ENCODE measurements around the gene LRCH1.

The LRCH1 gene

GRCh38 chr13:46782066-46782465 lies 229.1 kb downstream of the LRCH1 start:
- Histone ChIP-seq H3K79me1 (ENCODE audit: low read depth, low read length) (no peaks in the 10 kb centered on the region), H3K18ac (ENCODE audit: low read length) (no peak overlapping the region), H3K23ac (ENCODE audit: low read depth, low read length, poor library complexity) (no peak overlapping the region), H3K9me3 (replicated peaks in 1 of 2; ENCODE audit: control insufficient read depth in 2 of 2, insufficient read depth in 1 of 2, low read depth in 1 of 2, low read length in 2 of 2) (no peaks in the 10 kb centered on the region), H2BK120ac (ENCODE audit: low read depth, low read length) (no peak overlapping the region), H3K27me3 (ENCODE audit: control insufficient read depth in 3 of 3, insufficient read depth in 3 of 3, low read depth in 1 of 3, low read length in 3 of 3) (no peaks in the 10 kb centered on the region), H3K4me3 (ENCODE audit: low read length in 2 of 2) (no peak overlapping the region), H4K91ac (ENCODE audit: low read depth, low read length, poor library complexity) (no peak overlapping the region), H3K4ac (ENCODE audit: low read length) (no peak overlapping the region), H2BK15ac (ENCODE audit: low read length) (no peak overlapping the region), H3K4me1 (ENCODE audit: control insufficient read depth in 2 of 2, insufficient read depth in 1 of 2, low read depth in 1 of 2, low read length in 2 of 2) (no peaks in the 10 kb centered on the region), H2BK5ac (ENCODE audit: low read length) (no peak overlapping the region), H2AFZ (ENCODE audit: low read length) (no peak overlapping the region), H3K9ac (ENCODE audit: low read depth, low read length, poor library complexity) (no peak overlapping the region), H3K14ac (ENCODE audit: low read length) (no peak overlapping the region), H2AK5ac (ENCODE audit: low read depth, low read length) (no peak overlapping the region), H4K8ac (ENCODE audit: low read depth, low read length) (no peak overlapping the region), H3K4me2 (ENCODE audit: insufficient read depth, low read length, poor library complexity, severe bottlenecking) (no peak overlapping the region), H3K36me3 (replicated peaks in 1 of 2; ENCODE audit: control insufficient read depth in 2 of 2, insufficient read depth in 2 of 2, low read length in 2 of 2) (peaks cover 5 to 99% of the 10 kb centered on the region in 2 donors), H3K27ac (replicated peaks; ENCODE audit: low read length) (no peak overlapping the region), H2BK12ac (ENCODE audit: low read length) (no peak overlapping the region)
- no peak for DNase-seq (ENCODE audit: low spot score)
- no CpG with 5 or more reads among the region's 1 CpG for WGBS, 2 donors (ENCODE audit: extremely low coverage in 2 of 2, insufficient read length in 2 of 2, insufficient replicate concordance in 1 of 2)

- no peaks in the 10 kb centered on the region for H3K4me1 ChIP-seq (ENCODE audit: control insufficient read depth in 2 of 2, insufficient read depth in 1 of 2, low read depth in 1 of 2, low read length in 2 of 2)
- no peak overlapping the region for H3K23ac ChIP-seq (ENCODE audit: low read depth, low read length, poor library complexity)
- peaks cover 5 to 99% of the 10 kb centered on the region in 2 donors for H3K36me3 ChIP-seq (replicated peaks in 1 of 2; ENCODE audit: control insufficient read depth in 2 of 2, insufficient read depth in 2 of 2, low read length in 2 of 2)
- no peak overlapping the region for H3K18ac ChIP-seq (ENCODE audit: low read length)
- no peak overlapping the region for H3K4me2 ChIP-seq (ENCODE audit: insufficient read depth, low read length, poor library complexity, severe bottlenecking)
- H3K27me3 ChIP-seq (ENCODE audit: control insufficient read depth in 3 of 3, insufficient read depth in 3 of 3, low read depth in 1 of 3, low read length in 3 of 3) = no peaks in the 10 kb centered on the region
- no CpG with 5 or more reads among the region's 2 CpGs for WGBS, 2 donors (ENCODE audit: extremely low coverage in 2 of 2, insufficient read length in 2 of 2, insufficient replicate concordance in 1 of 2)
- no peak overlapping the region for H2BK15ac ChIP-seq (ENCODE audit: low read length)
- no peak overlapping the region for H3K27ac ChIP-seq (replicated peaks; ENCODE audit: low read length)
- H3K4ac ChIP-seq (ENCODE audit: low read length) = no peak overlapping the region
- H4K91ac ChIP-seq (ENCODE audit: low read depth, low read length, poor library complexity) = no peak overlapping the region
- H2BK5ac ChIP-seq (ENCODE audit: low read length) = no peak overlapping the region
- no peak overlapping the region for H3K14ac ChIP-seq (ENCODE audit: low read length)
- H3K79me1 ChIP-seq (ENCODE audit: low read depth, low read length) = no peaks in the 10 kb centered on the region
- no peaks in the 10 kb centered on the region for H3K9me3 ChIP-seq (replicated peaks in 1 of 2; ENCODE audit: control insufficient read depth in 2 of 2, insufficient read depth in 1 of 2, low read depth in 1 of 2, low read length in 2 of 2)
- no peak overlapping the region for H2BK12ac ChIP-seq (ENCODE audit: low read length)
- H3K9ac ChIP-seq (ENCODE audit: low read depth, low read length, poor library complexity) = no peak overlapping the region
- no peak for DNase-seq (ENCODE audit: low spot score)
- no peak overlapping the region for H2AFZ ChIP-seq (ENCODE audit: low read length)
- no peak overlapping the region for H3K4me3 ChIP-seq (ENCODE audit: low read length in 2 of 2)
- no peak overlapping the region for H2AK5ac ChIP-seq (ENCODE audit: low read depth, low read length)
- H2BK120ac ChIP-seq (ENCODE audit: low read depth, low read length) = no peak overlapping the region
- no peak overlapping the region for H4K8ac ChIP-seq (ENCODE audit: low read depth, low read length)
These were observed 229.7 kb downstream of the LRCH1 start for GRCh38 chr13:46782691-46783090.

DNA sequence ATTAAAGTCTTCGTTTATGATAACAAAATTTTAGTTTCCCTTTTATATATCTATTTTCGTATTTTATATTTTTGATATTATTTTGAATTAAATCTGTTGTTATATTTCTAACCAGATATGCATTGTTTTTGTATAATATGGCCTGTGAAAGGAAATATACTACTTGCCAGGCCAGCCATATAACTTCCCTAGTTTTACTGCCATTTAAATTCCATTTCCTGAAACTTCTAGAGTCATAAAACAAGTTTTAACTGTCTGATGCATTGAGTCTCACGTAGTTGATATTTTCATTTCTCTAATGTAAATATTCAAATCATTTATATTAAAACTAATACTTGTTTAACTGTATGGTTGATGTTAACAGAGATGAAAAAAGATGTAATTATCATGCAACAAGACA lies 230.5 kb downstream of the LRCH1 start:
- no peaks in the 10 kb centered on the region for H3K9me3 ChIP-seq (replicated peaks in 1 of 2; ENCODE audit: control insufficient read depth in 2 of 2, insufficient read depth in 1 of 2, low read depth in 1 of 2, low read length in 2 of 2)
- no peak overlapping the region for H2BK15ac ChIP-seq (ENCODE audit: low read length)
- no CpG with 5 or more reads among the region's 3 CpGs for WGBS, 2 donors (ENCODE audit: extremely low coverage in 2 of 2, insufficient read length in 2 of 2, insufficient replicate concordance in 1 of 2)
- H3K14ac ChIP-seq (ENCODE audit: low read length) = no peak overlapping the region
- H3K23ac ChIP-seq (ENCODE audit: low read depth, low read length, poor library complexity) = no peak overlapping the region
- H4K91ac ChIP-seq (ENCODE audit: low read depth, low read length, poor library complexity) = no peak overlapping the region
- H3K36me3 ChIP-seq (replicated peaks in 1 of 2; ENCODE audit: control insufficient read depth in 2 of 2, insufficient read depth in 2 of 2, low read length in 2 of 2) = peaks cover 5 to 99% of the 10 kb centered on the region in 2 donors
- H3K4me1 ChIP-seq (ENCODE audit: control insufficient read depth in 2 of 2, insufficient read depth in 1 of 2, low read depth in 1 of 2, low read length in 2 of 2) = no peaks in the 10 kb centered on the region
- no peak overlapping the region for H2BK120ac ChIP-seq (ENCODE audit: low read depth, low read length)
- H2BK12ac ChIP-seq (ENCODE audit: low read length) = no peak overlapping the region
- no peak overlapping the region for H3K4me2 ChIP-seq (ENCODE audit: insufficient read depth, low read length, poor library complexity, severe bottlenecking)
- no peak overlapping the region for H2BK5ac ChIP-seq (ENCODE audit: low read length)
- no peak overlapping the region for H4K8ac ChIP-seq (ENCODE audit: low read depth, low read length)
- no peak overlapping the region for H2AK5ac ChIP-seq (ENCODE audit: low read depth, low read length)
- no peak for DNase-seq (ENCODE audit: low spot score)
- H3K4me3 ChIP-seq (ENCODE audit: low read length in 2 of 2) = no peak overlapping the region
- no peak overlapping the region for H3K4ac ChIP-seq (ENCODE audit: low read length)
- no peak overlapping the region for H2AFZ ChIP-seq (ENCODE audit: low read length)
- H3K18ac ChIP-seq (ENCODE audit: low read length) = no peak overlapping the region
- no peak overlapping the region for H3K27ac ChIP-seq (replicated peaks; ENCODE audit: low read length)
- H3K9ac ChIP-seq (ENCODE audit: low read depth, low read length, poor library complexity) = no peak overlapping the region
- H3K79me1 ChIP-seq (ENCODE audit: low read depth, low read length) = no peaks in the 10 kb centered on the region
- no peaks in the 10 kb centered on the region for H3K27me3 ChIP-seq (ENCODE audit: control insufficient read depth in 3 of 3, insufficient read depth in 3 of 3, low read depth in 1 of 3, low read length in 3 of 3)

DNA sequence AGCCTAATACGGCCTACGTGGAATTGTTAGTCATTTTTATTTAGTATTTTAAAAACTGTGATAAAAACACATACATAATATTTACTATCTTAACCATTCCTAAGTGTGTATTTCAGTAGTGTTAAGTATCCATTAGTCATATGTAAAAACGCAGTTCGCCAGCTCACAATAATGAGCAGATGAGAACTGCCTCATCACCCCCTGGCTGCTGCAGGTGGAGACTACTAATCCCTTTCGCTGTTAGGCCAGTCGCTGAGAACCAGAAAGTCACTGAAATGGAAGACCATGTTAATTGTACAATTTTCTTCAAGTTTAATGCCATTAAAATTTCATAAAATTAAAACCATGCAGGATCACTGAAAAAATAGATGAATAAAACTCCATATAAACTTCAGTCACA lies 242.4 kb downstream of the LRCH1 start:
- Histone ChIP-seq H3K27me3 (ENCODE audit: control insufficient read depth in 3 of 3, insufficient read depth in 3 of 3, low read depth in 1 of 3, low read length in 3 of 3) (peaks cover 0 to 3% (median 0%) of the 10 kb centered on the region in 3 experiments), H2AFZ (ENCODE audit: low read length) (no peak overlapping the region), H2BK15ac (ENCODE audit: low read length) (no peak overlapping the region), H2BK12ac (ENCODE audit: low read length) (no peak overlapping the region), H3K4me2 (ENCODE audit: insufficient read depth, low read length, poor library complexity, severe bottlenecking) (no peak overlapping the region), H3K23ac (ENCODE audit: low read depth, low read length, poor library complexity) (no peak overlapping the region), H2AK5ac (ENCODE audit: low read depth, low read length) (no peak overlapping the region), H3K4me1 (ENCODE audit: control insufficient read depth in 2 of 2, insufficient read depth in 1 of 2, low read depth in 1 of 2, low read length in 2 of 2) (peaks cover 2 to 7% of the 10 kb centered on the region in 2 donors), H2BK5ac (ENCODE audit: low read length) (no peak overlapping the region), H3K9ac (ENCODE audit: low read depth, low read length, poor library complexity) (no peak overlapping the region), H2BK120ac (ENCODE audit: low read depth, low read length) (no peak overlapping the region), H3K4me3 (ENCODE audit: low read length in 2 of 2) (no peak overlapping the region), H3K9me3 (replicated peaks in 1 of 2; ENCODE audit: control insufficient read depth in 2 of 2, insufficient read depth in 1 of 2, low read depth in 1 of 2, low read length in 2 of 2) (no peaks in the 10 kb centered on the region), H4K91ac (ENCODE audit: low read depth, low read length, poor library complexity) (no peak overlapping the region), H4K8ac (ENCODE audit: low read depth, low read length) (no peak overlapping the region), H3K4ac (ENCODE audit: low read length) (no peak overlapping the region), H3K79me1 (ENCODE audit: low read depth, low read length) (no peaks in the 10 kb centered on the region), H3K27ac (replicated peaks; ENCODE audit: low read length) (no peak overlapping the region), H3K18ac (ENCODE audit: low read length) (no peak overlapping the region), H3K14ac (ENCODE audit: low read length) (no peak overlapping the region), H3K36me3 (replicated peaks in 1 of 2; ENCODE audit: control insufficient read depth in 2 of 2, insufficient read depth in 2 of 2, low read length in 2 of 2) (peaks cover 2 to 49% of the 10 kb centered on the region in 2 donors)
- WGBS, 2 donors (ENCODE audit: extremely low coverage in 2 of 2, insufficient read length in 2 of 2, insufficient replicate concordance in 1 of 2) = no CpG with 5 or more reads among the region's 6 CpGs
- no peak for DNase-seq (ENCODE audit: low spot score)

Data from neuronal stem cell (in vitro differentiated cells).